ENCODE measurements around the gene MIOS.
"Not testable (repeated sequence)": the region's sequence is repeated elsewhere in the genome, so short reads cannot be mapped to it uniquely, and the experiment has no call there.

MIOS gene

GRCh38 chr7:7647495-7648036, 80.9 kb downstream of the MIOS start:
- no peak for DNase-seq (ENCODE audit: low read depth)

- no peak for DNase-seq (ENCODE audit: low read depth)
Measured at GRCh38 chr7:7650682-7651206, 84.1 kb downstream of the MIOS start.

- DNase-seq (ENCODE audit: low read depth) = no peak
Measured at GRCh38 chr7:7651479-7651878, 84.8 kb downstream of the MIOS start.

DNA sequence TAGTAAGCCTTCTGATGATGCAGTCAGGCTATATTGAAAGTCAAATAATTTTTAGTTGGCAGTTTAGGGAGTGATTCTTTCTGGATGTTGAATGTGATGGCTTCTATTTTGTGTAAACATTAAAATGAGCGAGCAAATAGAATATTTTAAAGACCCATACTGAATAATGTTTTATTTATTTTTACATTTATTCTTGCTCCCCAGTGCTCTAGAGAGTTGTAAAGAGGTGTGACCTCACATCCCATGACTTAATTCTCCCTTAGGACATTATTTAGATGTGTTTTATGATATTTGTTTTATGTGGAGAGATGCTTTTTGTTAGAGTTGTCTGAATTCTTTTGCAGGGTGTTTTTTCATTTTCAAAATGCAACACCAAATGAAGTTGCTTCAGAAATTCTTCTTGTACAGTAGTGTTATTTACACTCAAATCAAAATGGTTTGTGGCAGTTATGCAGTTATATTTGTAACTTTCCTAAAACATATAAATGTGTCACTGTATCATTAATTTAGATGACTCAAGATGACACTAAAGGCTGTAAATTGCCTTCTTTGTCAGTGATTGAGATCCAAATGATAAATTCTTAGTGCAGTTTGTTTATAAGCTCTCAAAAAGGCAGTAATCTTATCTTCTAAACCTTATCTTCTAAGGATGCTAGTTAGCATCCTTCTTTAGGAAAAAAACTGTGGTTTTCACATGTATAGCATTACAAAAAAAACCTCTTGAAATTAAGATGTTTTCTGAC, 86.3 kb downstream of the MIOS start:
- no peak for DNase-seq (ENCODE audit: low read depth)

GRCh38 chr7:7653593-7654187, 87.0 kb downstream of the MIOS start:
- DNase-seq (ENCODE audit: low read depth) = no peak

DNA sequence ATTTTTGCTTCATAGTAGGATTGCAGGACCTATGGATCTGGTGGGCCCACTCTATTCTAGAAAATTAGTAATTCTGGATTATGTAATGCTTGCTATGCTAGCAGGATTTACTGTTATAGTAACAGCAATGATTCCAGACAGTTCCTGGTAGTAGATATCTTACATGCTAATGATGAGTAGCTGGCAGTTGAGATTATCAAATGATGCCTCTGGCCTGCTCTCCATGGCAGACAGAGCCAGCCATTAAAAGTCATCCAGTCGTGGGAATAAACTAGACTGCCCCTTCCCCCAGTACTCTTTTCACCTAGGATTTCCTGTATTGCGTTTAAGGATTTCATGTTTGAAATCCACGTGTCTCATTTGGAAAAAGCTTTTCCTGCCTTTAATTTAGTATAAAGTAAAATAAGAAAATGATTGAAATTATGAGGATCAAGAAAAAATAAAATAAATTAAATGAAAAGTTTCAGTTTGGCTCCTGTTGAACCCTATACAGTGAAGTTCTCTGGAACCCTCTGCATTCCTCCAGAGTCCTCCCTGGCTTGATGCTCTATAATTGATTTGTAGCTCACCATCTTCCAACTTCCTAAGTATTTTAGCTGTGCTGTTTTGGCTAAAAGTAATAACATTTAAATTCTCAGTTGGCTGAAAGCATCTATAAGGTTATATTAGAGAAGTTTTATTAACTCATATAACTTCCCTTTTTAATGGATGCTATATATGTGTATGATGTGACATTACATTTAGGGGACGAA, 88.5 kb downstream of the MIOS start:
- no peak for DNase-seq (ENCODE audit: low read depth)

GRCh38 chr7:7656459-7656858, 89.8 kb downstream of the MIOS start:
- DNase-seq (ENCODE audit: low read depth) = not testable (repeated sequence)
